GM13976 (cell line): ENCODE data around the gene CEP112.

Experiments
- DNase-seq: peaks from one replicate; pipeline ENCODE4 v3.0.0; 2012; ENCODE audit warnings: low spot score
- in situ Hi-C: fragments of 300-500 bp; cut with MboI; formaldehyde crosslinking; loops from one replicate; pipeline ENCODE4 v1.12.0; 2022; ENCODE audit warnings: low sequenced_read_pairs, mixed read lengths, inconsistent platforms; ENCODE audit not compliant: unreplicated experiment
- TF ChIP-seq, protein P1 (sequence below): IDR thresholded peaks from 2 replicates; pipeline ENCODE4 v1.5.1; 2012; ENCODE audit warnings: borderline replicate concordance, mild to moderate bottlenecking; ENCODE audit not compliant: insufficient read depth; ENCODE audit errors: extremely low read depth, missing control alignments, control extremely low read depth

Gene CEP112

DNA sequence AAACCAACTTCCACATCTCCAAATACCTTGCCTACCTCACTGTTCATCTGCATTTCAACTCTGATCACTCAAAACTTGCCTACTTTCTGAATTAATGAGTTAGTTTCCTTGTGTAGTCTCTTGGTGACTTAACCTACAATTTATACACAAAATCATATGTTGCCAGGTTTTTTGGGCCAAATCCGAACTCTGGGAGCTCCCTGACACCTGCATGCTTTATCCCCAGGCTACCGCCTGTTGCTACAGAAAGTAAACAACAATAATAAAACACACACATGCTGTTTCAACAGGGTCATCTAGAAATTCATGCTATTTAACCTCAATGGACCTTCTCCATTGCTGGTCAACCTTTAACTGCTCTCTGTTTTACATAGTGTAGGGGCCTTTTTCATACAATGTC lies 526.0 kb downstream of the CEP112 start:
- DNase-seq: no peak
- in situ Hi-C loops: no loop called here
- TF ChIP-seq, protein P1, sequence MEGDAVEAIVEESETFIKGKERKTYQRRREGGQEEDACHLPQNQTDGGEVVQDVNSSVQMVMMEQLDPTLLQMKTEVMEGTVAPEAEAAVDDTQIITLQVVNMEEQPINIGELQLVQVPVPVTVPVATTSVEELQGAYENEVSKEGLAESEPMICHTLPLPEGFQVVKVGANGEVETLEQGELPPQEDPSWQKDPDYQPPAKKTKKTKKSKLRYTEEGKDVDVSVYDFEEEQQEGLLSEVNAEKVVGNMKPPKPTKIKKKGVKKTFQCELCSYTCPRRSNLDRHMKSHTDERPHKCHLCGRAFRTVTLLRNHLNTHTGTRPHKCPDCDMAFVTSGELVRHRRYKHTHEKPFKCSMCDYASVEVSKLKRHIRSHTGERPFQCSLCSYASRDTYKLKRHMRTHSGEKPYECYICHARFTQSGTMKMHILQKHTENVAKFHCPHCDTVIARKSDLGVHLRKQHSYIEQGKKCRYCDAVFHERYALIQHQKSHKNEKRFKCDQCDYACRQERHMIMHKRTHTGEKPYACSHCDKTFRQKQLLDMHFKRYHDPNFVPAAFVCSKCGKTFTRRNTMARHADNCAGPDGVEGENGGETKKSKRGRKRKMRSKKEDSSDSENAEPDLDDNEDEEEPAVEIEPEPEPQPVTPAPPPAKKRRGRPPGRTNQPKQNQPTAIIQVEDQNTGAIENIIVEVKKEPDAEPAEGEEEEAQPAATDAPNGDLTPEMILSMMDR: no peak

- TF ChIP-seq, protein P1: no peak
- DNase-seq: no peak
- in situ Hi-C loops: no loop called here
These were observed 527.2 kb downstream of the CEP112 start for GRCh38 chr17:65664696-65665095.

GRCh38 chr17:65664266-65664665 lies 527.7 kb downstream of the CEP112 start:
- DNase-seq: no peak
- in situ Hi-C loops: no loop called here
- TF ChIP-seq, protein P1: no peak

- no peak for DNase-seq
- TF ChIP-seq, protein P1: no peak
- in situ Hi-C loops: no loop called here
These were observed 529.7 kb downstream of the CEP112 start for GRCh38 chr17:65662196-65662595.

DNA sequence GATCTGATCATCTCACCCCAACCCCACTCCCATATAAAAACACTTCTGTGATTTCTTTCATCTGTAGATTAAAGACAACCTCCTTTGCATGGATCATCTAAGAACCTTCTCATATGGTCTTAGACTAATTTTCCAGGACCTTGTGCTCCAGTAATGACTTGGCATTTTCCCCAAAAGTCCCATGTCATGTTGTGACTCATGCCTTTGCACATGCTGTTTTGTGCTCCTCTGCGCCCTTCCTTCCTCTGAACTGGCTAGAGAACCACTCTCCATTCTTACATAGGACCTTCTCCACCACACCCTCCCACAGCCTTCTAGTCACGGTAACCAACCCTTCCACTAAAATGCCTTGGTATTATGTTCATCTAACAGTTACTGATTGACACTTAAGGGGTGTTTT lies 531.0 kb downstream of the CEP112 start:
- no peak for DNase-seq
- in situ Hi-C loops: no loop called here
- TF ChIP-seq, protein P1: no peak

DNA sequence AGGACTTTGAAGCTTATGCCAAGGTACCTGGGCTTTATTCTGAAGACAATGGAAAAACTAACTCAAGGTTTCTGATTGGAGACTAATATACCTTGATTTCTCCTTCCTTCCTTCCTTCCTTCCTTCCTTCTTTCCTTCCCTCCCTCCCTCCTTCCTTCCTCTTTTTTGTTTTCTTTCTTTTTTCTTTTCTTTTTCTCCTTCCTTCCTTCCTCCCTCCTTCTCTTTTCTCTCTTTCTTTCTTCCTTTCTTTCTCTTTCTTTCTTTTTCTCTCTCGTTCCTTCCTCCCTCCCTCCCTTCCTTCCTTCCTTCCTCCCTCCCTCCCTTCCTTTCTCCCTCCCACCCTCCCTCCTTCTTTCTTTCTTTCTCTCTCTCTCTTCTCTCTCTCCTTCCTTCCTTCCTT lies 531.9 kb downstream of the CEP112 start:
- TF ChIP-seq, protein P1: no peak
- no peak for DNase-seq
- in situ Hi-C loops: no loop called here

- no peak for DNase-seq
- in situ Hi-C loops: no loop called here
- TF ChIP-seq, protein P1: no peak
These were observed 532.4 kb downstream of the CEP112 start for GRCh38 chr17:65659512-65659911.
